ENCODE measurements around the gene STK39. TPM values are rescaled to one million over a fixed set of nuclear protein-coding genes. Genes with fewer than 3 reads are reported as not detected.
A peak's percentile ranks its signal among the peaks of the same experiment; 100 is the strongest.

Gene STK39
- total RNA-seq, 1 donor from 2014 or later, result 18.5 TPM

- Mint-ChIP-seq H3K27me3 (no peaks in the 10 kb centered on the region), H3K9me3 (no peaks in the 10 kb centered on the region), H3K36me3 (ENCODE audit: low read depth) (no peaks in the 10 kb centered on the region), H3K4me3 (peak overlapping the region; percentile 30), H3K27ac (peak overlapping the region; percentile 50), H3K4me1 (peaks cover 31% of the 10 kb centered on the region)
- intact Hi-C loops (cut with micrococcal nuclease), result loop anchor here (10.0 kb wide), 1 partner anchor 250 kb away; no protein-coding TSS in a partner anchor
- ATAC-seq (ENCODE audit: low read depth), result no peak
- CTCF ChIA-PET, result interaction anchor here (1.0 kb wide), 1 partner anchor 83 kb away, joined by 3 read pairs; no protein-coding TSS in a partner anchor
- TF ChIP-seq CTCF (IDR thresholded peaks at IDR 0.05), result no peak
- POLR2A ChIA-PET, result no interaction called here
- DNase-seq, result no peak
Observed at GRCh38 chr2:168244318-168244717, 3.1 kb downstream of the STK39 start.

DNA sequence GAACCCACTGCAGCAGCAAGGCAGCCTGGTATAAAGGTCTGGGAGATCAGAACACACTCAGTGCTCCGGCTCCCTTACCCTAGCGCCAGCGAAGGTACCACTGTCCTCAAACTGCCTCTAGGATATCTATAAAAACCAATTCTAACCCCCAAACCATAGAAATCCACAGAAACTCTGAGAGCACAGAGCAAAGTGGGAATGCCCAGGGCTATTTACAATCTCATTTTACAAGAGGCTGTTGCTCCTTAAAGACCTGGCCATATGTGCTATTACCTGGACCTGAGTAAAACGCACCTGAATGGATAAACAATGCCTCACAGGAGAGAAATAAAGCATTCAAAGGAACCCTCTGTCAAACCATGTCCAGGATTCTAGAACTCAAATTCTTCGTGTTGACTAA, 4.3 kb downstream of the STK39 start:
- POLR2A ChIA-PET, result no interaction called here
- no peak for TF ChIP-seq CTCF (IDR thresholded peaks at IDR 0.05)
- CTCF ChIA-PET, result no interaction called here
- Mint-ChIP-seq H3K27ac (no peak overlapping the region), H3K4me3 (no peak overlapping the region), H3K9me3 (no peaks in the 10 kb centered on the region), H3K36me3 (ENCODE audit: low read depth) (no peaks in the 10 kb centered on the region), H3K4me1 (peaks cover 31% of the 10 kb centered on the region), H3K27me3 (no peaks in the 10 kb centered on the region)
- intact Hi-C loops (cut with micrococcal nuclease), result loop anchor here (10.0 kb wide), 1 partner anchor 252 kb away; no protein-coding TSS in a partner anchor
- DNase-seq (no peak), ATAC-seq (ENCODE audit: low read depth) (no peak)

- no peaks in the 10 kb centered on the region for H3K27me3 Mint-ChIP-seq
Observed at GRCh38 chr2:168241746-168242145, 5.6 kb downstream of the STK39 start.

GRCh38 chr2:168241208-168241607, 6.2 kb downstream of the STK39 start:
- H3K4me3 Mint-ChIP-seq, result no peak overlapping the region
- no peak for TF ChIP-seq CTCF (IDR thresholded peaks at IDR 0.05)
- H3K36me3 Mint-ChIP-seq (ENCODE audit: low read depth), result no peaks in the 10 kb centered on the region
- intact Hi-C loops (cut with micrococcal nuclease), result loop anchor here (10.0 kb wide), 1 partner anchor 254 kb away; no protein-coding TSS in a partner anchor
- H3K4me1 Mint-ChIP-seq, result peaks cover 26% of the 10 kb centered on the region
- no peak overlapping the region for H3K27ac Mint-ChIP-seq
- no peak for DNase-seq
- H3K27me3 Mint-ChIP-seq, result no peaks in the 10 kb centered on the region
- no peak for ATAC-seq (ENCODE audit: low read depth)
- CTCF ChIA-PET, result no interaction called here
- POLR2A ChIA-PET, result no interaction called here
- H3K9me3 Mint-ChIP-seq, result no peaks in the 10 kb centered on the region

More at GRCh38 chr2:168241746-168242145, 5.6 kb downstream of the STK39 start:
- ChIA-PET POLR2A (no interaction called here), CTCF (no interaction called here)
- ATAC-seq (ENCODE audit: low read depth), result no peak
- Mint-ChIP-seq H3K9me3 (no peaks in the 10 kb centered on the region), H3K27ac (no peak overlapping the region), H3K4me3 (no peak overlapping the region), H3K36me3 (ENCODE audit: low read depth) (no peaks in the 10 kb centered on the region), H3K4me1 (peaks cover 27% of the 10 kb centered on the region)
- TF ChIP-seq CTCF (IDR thresholded peaks at IDR 0.05), result no peak
- no peak for DNase-seq
- intact Hi-C loops (cut with micrococcal nuclease), result loop anchor here (10.0 kb wide), 1 partner anchor 253 kb away; no protein-coding TSS in a partner anchor

- CTCF ChIA-PET, result no interaction called here
- H3K36me3 Mint-ChIP-seq (ENCODE audit: low read depth), result no peaks in the 10 kb centered on the region
Observed at GRCh38 chr2:168239281-168239680, 8.1 kb downstream of the STK39 start.

More at GRCh38 chr2:168239281-168239680, 8.1 kb downstream of the STK39 start:
- Mint-ChIP-seq H3K27ac (no peak overlapping the region), H3K4me3 (no peak overlapping the region), H3K9me3 (no peaks in the 10 kb centered on the region), H3K4me1 (peaks cover 14% of the 10 kb centered on the region), H3K27me3 (no peaks in the 10 kb centered on the region)
- DNase-seq (no peak), ATAC-seq (ENCODE audit: low read depth) (no peak)
- POLR2A ChIA-PET, result interaction anchor here (0.5 kb wide), 1 partner anchor 413 kb away, joined by 7 read pairs; no protein-coding TSS in a partner anchor
- TF ChIP-seq CTCF (IDR thresholded peaks at IDR 0.05), result no peak
- intact Hi-C loops (cut with micrococcal nuclease), result loop anchor here (2.0 kb wide), 1 partner anchor 14 kb away; no protein-coding TSS in a partner anchor

Measured in activated B cell treated with CpG ODN at 0.5 μM for 24 hours (primary cell).